Subcutaneous adipose tissue (tissue), 4 donors: Measurements from ENCODE around the gene BPIFB4. TPM values are rescaled to one million over a fixed set of nuclear protein-coding genes. Genes with fewer than 3 reads are reported as not detected.

Source experiments
- total RNA-seq, 4 donors: library from RNA; depleted of rRNA; stranded (reverse); fragments of >200 nt; gene quantifications; one replicate each; pipeline ENCODE4 v1.1.0, GENCODE V29; 2016
- TF ChIP-seq, protein P1 (sequence below): fragments of 450-650 bp; IDR thresholded peaks from one replicate; pipeline ENCODE4 v1.5.1; 2016; ENCODE audit warnings: low read depth, mild to moderate bottlenecking, control low read depth, antibody characterized with exemption, moderate library complexity

The BPIFB4 gene
- total RNA-seq, 4 donors from 2014 or later, result not detected

DNA sequence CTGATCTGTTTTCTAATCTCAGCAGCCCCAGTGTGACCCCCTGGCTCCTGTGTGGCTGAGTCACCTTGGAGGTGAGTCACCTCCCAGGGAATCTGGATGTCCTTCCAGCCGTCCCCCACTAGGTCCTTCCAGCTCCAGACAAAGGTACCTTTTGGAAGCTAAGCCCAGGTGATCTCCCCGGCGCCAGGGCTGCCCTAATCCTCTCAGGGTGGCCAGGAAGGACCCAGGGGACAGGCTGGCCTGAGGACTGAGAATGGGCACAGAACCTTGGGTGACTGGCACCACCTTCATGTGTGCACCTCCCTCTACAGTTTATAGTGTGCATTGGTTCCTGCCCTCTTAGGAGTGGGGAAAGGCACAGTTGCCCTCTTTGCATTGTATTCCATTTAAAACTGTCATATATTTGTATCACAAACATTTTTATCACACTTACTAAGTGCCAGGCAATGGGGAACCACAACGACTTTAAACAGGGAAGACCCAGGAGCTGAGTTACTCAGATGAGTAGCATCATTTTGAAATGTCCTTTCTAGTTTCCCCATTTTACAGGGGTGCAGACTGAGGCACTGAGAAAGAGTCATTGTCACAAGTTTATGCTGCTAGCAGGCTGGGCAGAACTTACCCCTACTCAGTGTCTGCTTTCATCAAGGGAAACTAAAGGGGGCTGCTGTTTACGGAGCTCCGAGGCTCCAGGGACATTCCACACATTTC lies 2.6 kb upstream of the BPIFB4 start:
- TF ChIP-seq, protein P1, sequence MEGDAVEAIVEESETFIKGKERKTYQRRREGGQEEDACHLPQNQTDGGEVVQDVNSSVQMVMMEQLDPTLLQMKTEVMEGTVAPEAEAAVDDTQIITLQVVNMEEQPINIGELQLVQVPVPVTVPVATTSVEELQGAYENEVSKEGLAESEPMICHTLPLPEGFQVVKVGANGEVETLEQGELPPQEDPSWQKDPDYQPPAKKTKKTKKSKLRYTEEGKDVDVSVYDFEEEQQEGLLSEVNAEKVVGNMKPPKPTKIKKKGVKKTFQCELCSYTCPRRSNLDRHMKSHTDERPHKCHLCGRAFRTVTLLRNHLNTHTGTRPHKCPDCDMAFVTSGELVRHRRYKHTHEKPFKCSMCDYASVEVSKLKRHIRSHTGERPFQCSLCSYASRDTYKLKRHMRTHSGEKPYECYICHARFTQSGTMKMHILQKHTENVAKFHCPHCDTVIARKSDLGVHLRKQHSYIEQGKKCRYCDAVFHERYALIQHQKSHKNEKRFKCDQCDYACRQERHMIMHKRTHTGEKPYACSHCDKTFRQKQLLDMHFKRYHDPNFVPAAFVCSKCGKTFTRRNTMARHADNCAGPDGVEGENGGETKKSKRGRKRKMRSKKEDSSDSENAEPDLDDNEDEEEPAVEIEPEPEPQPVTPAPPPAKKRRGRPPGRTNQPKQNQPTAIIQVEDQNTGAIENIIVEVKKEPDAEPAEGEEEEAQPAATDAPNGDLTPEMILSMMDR, result no peak

DNA sequence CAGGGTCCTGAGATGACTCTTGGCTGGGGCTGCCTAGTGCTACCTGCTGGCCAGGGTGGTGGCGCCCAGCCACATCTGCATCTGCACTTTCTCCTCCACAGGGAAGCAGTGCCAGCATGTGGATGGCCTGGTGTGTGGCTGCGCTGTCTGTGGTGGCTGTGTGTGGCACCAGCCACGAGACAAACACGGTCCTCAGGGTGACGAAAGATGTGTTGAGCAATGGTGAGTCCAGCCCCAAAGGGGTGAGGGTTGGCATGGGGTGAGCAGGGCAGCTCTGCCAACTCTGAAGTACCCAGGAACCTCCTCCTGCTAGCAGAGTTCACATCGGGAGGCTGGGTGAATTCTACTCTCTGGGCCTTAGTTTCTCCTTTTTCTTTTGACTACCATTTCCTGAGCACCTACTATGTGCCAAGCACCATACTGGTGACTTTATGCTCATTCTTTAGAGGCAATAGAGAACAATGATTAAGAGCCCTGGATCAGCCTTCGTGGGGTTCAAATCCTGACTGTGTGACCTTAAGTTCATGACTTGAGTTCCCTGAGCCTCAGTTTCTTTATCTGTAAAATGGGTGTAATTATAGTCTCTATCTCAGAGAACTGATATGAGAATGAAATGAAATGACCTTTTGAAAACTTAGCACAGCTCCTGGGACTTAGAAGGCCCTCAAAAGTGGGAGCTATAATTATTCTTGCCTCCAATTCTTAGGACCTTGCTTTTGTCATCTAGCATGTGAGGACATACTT lies 2.1 kb downstream of the BPIFB4 start:
- TF ChIP-seq, protein P1, result no peak

DNA sequence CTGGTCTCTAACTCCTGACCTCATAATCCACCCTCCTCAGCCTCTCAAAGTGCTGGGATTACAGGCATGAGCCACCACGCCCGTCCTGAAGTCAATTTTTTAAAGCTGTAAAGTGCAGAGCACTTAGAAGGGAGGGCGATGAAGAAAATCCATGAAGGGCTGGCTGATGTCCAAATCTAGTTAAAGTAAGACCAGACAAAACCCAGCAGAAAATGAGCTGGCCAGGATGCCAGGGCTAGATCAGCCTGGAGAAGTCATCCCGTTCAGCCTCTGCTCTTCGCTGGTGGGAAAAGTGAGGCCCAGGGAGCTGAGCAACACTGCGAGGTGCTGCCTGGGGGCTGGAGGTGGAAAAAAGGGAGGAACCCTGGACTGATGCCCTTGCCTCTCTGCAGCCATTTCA lies 3.1 kb downstream of the BPIFB4 start:
- TF ChIP-seq, protein P1, result no peak

DNA sequence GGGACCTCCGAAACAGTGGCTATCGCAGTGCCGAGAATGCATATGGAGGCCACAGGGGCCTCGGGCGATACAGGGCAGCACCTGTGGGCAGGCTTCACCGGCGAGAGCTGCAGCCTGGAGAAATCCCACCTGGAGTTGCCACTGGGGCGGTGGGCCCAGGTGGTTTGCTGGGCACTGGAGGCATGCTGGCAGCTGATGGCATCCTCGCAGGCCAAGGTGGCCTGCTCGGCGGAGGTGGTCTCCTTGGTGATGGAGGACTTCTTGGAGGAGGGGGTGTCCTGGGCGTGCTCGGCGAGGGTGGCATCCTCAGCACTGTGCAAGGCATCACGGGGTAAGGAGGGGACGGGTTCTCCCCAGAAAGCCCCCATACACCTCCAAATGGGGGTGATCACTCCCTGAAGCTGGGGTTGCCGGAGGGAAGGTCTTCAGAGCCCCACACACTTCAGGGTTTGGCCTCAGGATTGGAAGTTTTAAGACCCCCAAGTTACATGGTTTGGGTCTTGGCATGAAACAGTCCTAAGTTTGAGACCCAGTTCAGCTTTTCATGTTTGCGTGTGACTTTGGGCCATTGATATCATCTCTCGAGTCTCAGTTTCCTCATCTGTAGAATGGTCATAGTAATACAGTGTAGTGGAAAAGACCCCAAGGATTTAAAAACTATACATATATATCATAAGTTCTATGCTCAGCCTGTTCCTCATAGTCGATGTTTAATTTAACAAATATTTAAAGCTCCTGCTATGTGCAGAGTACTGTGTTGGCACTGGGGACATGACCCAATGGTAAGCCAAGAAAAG lies 4.3 kb downstream of the BPIFB4 start:
- TF ChIP-seq, protein P1, result no peak

DNA sequence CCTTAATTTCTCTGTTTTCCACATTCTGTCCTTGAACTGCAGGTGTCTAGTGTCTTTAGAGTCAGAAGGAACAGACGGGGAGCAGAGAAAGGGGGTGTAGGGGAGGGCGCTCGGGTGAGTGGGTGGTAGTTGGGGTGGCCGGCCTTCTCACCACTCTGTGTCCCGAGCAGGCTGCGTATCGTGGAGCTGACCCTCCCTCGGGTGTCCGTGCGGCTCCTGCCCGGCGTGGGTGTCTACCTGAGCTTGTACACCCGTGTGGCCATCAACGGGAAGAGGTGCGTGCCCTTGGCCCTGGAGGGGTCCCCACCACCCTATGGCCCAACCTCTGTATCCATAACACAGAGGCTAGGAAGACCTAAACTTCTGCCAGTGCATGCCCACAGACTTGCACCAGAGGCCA lies 5.3 kb downstream of the BPIFB4 start:
- TF ChIP-seq, protein P1, result no peak

DNA sequence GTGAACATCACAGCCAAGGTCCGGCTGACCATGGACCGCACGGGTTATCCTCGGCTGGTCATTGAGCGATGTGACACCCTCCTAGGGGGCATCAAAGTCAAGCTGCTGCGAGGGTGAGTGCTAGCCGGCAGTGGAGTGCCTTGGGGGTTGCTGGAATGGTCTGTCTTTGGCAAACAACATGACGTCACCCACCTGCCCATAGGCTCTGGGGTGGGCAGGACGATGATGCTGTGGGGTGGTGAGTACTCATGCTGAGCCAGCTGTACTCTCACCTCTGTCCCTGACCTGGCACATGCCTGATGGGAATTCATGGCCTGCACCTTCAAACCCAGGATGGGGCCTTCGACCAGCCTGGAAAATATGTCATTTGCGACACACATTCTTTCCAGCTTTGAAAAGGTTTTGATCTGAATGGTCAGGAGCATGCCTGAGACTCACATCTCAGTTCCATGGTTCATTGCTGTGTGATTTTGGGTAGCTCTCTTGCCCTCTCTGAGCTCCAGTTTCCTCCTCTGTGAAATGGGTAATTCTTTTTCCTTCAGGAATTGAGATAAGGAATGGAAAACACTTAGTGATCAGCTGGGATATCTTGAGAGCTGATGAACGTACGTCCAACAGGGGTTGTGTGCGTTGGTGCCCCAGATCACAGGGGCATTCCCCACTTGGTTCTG lies 6.7 kb downstream of the BPIFB4 start:
- TF ChIP-seq, protein P1, result no peak
